Measurements from ENCODE around the gene CCDC192. TPM values are rescaled to one million over a fixed set of nuclear protein-coding genes. Genes with fewer than 3 reads are reported as not detected.

The CCDC192 gene
- total RNA-seq, 4 donors from 2014 or later: 0.35 to 1.3 TPM; not detected in 2

GRCh38 chr5:127936439-127936972 lies 233.3 kb downstream of the CCDC192 start:
- Histone ChIP-seq H3K36me3 (no peaks in the 10 kb centered on the region), H3K9me3 (no peaks in the 10 kb centered on the region), H3K27me3 (no peaks in the 10 kb centered on the region), H3K4me1 (no peaks in the 10 kb centered on the region), H3K4me3 (no peak overlapping the region), H3K27ac (no peak overlapping the region)
- intact Hi-C loops (cut with DNase I; ENCODE audit: low total_unique reads): no loop called here
- DNase-seq: no peak
- no peak for TF ChIP-seq POLR2A (IDR thresholded peaks at IDR 0.05)
- TF ChIP-seq CTCF (IDR thresholded peaks at IDR 0.05): no peak

DNA sequence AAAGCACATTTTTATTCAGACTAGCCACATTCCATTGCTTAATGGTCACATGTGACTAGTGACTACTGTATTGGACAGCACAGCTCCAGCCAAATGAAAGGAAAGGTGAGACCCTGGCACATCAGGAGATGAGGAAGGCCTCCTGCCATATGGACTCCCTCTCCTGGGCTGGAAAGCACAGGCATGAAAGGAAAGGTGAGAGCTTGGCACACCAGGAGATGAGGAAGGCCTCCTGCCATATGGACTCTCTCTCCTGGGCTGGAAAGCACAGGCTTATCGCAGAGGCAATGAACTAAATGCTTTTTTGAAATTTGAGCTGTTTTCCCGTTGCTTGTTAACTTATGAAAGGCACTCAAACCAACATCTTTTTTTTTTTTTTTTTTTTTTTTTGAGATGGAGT lies 235.6 kb downstream of the CCDC192 start:
- intact Hi-C loops (cut with DNase I; ENCODE audit: low total_unique reads): no loop called here
- Histone ChIP-seq H3K36me3 (no peaks in the 10 kb centered on the region), H3K9me3 (no peaks in the 10 kb centered on the region), H3K4me1 (no peaks in the 10 kb centered on the region), H3K27ac (no peak overlapping the region), H3K4me3 (no peak overlapping the region), H3K27me3 (no peaks in the 10 kb centered on the region)
- DNase-seq: no peak
- TF ChIP-seq CTCF (IDR thresholded peaks at IDR 0.05): no peak
- TF ChIP-seq POLR2A (IDR thresholded peaks at IDR 0.05): no peak

DNA sequence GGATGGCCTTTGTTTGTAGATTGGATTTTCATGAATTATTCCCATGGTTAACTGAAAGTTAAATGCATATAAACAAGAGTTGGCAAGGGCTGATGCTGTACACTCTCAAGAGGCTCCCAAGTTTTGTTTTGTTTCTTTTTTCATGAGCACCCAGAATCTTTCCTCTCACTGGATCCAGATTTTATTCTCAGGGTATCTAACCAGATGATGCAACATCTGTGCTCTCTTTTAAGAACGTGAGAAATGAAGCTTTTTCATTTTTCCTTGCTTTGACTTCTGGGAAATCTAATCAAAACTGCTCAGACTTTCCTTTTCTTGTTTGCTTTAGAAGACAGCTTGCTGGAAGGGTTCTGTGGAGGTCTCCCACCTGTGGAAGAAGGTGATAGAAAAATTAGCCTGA lies 237.7 kb downstream of the CCDC192 start:
- TF ChIP-seq CTCF (IDR thresholded peaks at IDR 0.05) (no peak), POLR2A (IDR thresholded peaks at IDR 0.05) (no peak)
- intact Hi-C loops (cut with DNase I; ENCODE audit: low total_unique reads): no loop called here
- no peak overlapping the region for H3K4me3 ChIP-seq
- H3K9me3 ChIP-seq: no peaks in the 10 kb centered on the region
- H3K27me3 ChIP-seq: no peaks in the 10 kb centered on the region
- no peak overlapping the region for H3K27ac ChIP-seq
- H3K36me3 ChIP-seq: no peaks in the 10 kb centered on the region
- DNase-seq: no peak
- no peaks in the 10 kb centered on the region for H3K4me1 ChIP-seq

GRCh38 chr5:127941646-127942045 lies 238.5 kb downstream of the CCDC192 start:
- Histone ChIP-seq H3K27ac (no peak overlapping the region), H3K4me3 (no peak overlapping the region), H3K4me1 (no peaks in the 10 kb centered on the region), H3K36me3 (no peaks in the 10 kb centered on the region), H3K9me3 (no peaks in the 10 kb centered on the region), H3K27me3 (no peaks in the 10 kb centered on the region)
- no peak for TF ChIP-seq CTCF (IDR thresholded peaks at IDR 0.05)
- no peak for TF ChIP-seq POLR2A (IDR thresholded peaks at IDR 0.05)
- no peak for DNase-seq
- intact Hi-C loops (cut with DNase I; ENCODE audit: low total_unique reads): no loop called here

DNA sequence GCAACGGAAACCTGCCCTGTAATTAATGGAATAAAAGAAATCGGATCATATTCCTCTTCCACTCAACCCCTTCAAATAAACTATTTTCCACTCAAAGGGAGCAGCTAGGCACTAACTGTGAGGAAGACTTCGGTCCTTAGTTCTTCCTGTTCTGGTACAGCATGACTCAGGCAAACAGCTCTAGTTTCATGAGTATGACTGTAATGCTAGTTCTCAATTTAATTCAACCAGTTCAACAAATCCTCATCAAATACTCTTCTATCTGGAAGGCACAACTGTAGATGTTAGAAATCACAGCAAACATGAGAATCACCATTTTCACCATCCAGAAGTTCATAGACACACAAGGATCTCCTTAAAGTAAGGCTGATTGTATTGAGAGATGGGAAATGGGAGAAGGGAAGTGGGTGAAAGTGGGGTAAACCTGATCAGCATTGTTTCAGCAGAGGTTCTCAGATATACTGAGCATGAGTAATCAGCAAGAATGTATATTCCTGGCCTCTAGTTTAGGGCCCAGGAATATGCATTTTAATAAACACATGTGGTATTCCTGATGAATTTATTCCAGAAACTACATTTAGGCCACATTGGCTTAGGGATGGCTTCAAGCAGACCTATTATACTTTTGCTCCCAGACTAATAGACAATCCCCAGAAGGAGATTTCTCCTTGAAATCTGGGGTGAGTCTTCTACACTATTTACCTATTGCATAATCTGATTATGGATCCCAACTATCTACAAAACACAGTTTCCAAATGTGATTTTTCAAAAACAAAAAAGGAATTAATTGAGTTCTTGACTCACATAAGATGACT lies 239.3 kb downstream of the CCDC192 start:
- TF ChIP-seq POLR2A (IDR thresholded peaks at IDR 0.05) (no peak), CTCF (IDR thresholded peaks at IDR 0.05) (no peak)
- no peak for DNase-seq
- intact Hi-C loops (cut with DNase I; ENCODE audit: low total_unique reads): no loop called here

More for the DNA sequence above, 239.3 kb downstream of the CCDC192 start:
- H3K4me1 ChIP-seq: no peaks in the 10 kb centered on the region
- H3K9me3 ChIP-seq: no peaks in the 10 kb centered on the region
- H3K4me3 ChIP-seq: no peak overlapping the region
- no peaks in the 10 kb centered on the region for H3K36me3 ChIP-seq
- H3K27ac ChIP-seq: no peak overlapping the region
- H3K27me3 ChIP-seq: no peaks in the 10 kb centered on the region
